Thyroid gland (tissue), 4 donors: Measurements from ENCODE around the gene PTPRN2.

Experiments used
- POLR2A ChIP-seq, 2 donors: fragments of 450-650 bp; IDR thresholded peaks; one replicate each; pipeline ENCODE4 v1.6.1; 2017; ENCODE audit warnings: antibody characterized with exemption in 2 of 2, mild to moderate bottlenecking in 2 of 2, moderate library complexity in 1 of 2
- TF ChIP-seq, protein P1 (sequence below), 6 experiments: fragments of 200-600 bp in 3 of 6; fragments of 450-650 bp in 3 of 6; sonication (generic) in 3 of 6; IDR thresholded peaks; one replicate each; pipeline ENCODE4 v1.5.1; 2016 to 2019; ENCODE audit warnings: antibody characterized with exemption in 6 of 6, mild to moderate bottlenecking in 2 of 6, inconsistent platforms in 1 of 6, moderate library complexity in 1 of 6

DNA sequence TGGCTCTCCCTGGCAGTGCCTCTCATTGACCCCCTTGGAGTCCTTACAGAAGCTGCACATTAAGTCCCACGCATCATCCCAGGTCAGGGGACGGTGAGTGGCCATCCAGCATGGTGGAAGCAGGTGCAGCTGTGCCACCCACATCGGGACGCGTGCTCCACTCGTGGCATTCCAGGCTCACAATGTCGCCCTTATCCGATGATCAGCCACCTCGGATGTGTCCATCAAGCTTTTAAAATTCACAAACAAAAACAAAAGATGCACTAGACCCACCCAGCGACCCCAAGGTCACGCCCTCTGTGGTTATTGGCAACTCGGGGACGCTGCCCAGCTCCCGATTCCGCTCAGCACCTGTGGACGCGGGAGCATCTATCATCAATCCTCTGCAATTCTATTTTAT, 530.9 kb downstream of the PTPRN2 start:
- TF ChIP-seq, protein P1, sequence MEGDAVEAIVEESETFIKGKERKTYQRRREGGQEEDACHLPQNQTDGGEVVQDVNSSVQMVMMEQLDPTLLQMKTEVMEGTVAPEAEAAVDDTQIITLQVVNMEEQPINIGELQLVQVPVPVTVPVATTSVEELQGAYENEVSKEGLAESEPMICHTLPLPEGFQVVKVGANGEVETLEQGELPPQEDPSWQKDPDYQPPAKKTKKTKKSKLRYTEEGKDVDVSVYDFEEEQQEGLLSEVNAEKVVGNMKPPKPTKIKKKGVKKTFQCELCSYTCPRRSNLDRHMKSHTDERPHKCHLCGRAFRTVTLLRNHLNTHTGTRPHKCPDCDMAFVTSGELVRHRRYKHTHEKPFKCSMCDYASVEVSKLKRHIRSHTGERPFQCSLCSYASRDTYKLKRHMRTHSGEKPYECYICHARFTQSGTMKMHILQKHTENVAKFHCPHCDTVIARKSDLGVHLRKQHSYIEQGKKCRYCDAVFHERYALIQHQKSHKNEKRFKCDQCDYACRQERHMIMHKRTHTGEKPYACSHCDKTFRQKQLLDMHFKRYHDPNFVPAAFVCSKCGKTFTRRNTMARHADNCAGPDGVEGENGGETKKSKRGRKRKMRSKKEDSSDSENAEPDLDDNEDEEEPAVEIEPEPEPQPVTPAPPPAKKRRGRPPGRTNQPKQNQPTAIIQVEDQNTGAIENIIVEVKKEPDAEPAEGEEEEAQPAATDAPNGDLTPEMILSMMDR (IDR thresholded peaks at IDR 0.05) = no peak
- TF ChIP-seq POLR2A (IDR thresholded peaks at IDR 0.05) = no peak
